HG02763 (cell line): Measurements from ENCODE around the gene DHPS.

ENCODE experiments used
- ATAC-seq: cut with Tn5 transposase; IDR thresholded peaks from one replicate; pipeline ENCODE4 v1.9.1; 2021; ENCODE audit warnings: mild to moderate bottlenecking, moderate library complexity; ENCODE audit not compliant: unreplicated experiment

DHPS gene

DNA sequence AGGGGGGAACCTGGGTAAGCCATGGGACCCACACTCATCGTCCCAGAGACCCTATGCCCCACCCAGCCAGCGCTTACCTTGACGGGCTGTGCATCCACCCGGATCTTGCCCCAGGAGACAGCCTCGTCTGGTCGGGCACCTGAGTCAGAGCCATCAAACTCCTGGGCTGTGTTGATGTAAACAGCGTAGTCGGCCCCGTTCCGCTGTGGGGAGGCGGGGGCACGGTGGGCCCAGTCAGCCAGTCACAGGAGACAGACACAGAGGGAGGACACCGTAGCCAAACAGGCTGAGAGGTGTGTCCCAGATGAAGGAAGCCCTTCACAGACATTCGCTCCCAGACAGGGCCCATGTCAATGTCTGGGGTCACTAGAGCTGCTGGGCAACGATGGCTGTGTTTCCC lies 5.7 kb downstream of the DHPS start:
- ATAC-seq: no peak

DNA sequence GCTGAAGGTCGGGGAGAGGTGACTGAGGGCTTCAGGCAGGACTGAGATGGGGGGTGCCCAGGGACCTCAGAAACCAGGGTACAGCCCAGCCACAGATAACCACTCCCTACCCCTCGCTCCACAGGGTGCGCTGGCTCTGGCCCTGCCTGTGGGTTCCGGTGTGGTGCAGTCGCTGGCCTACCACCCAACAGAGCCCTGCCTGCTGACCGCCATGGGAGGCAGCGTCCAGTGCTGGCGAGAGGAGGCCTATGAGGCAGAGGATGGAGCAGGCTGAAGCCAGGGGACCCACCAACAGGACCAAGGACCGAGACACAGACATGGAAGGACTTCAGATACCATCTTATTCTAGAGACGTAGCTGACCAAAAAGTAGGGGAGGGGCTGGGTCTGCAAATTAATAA lies 6.3 kb downstream of the DHPS start:
- no peak for ATAC-seq

DNA sequence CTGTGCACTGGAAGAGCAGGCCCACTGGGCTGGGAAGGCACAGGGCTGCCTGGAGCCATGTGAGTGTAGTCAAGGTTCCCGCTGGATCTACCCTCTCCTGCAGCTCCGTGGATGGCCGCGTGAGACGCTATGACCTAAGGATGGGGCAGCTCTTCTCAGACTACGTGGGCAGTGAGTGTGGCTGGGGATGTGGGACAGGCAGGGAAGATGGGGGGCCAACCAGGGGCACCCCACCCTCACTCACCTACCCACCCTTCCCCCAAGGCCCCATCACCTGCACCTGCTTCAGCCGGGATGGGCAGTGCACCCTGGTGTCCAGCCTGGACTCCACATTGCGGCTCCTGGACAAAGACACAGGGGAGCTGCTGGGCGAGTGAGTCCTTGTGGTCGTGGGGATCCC lies 8.9 kb downstream of the DHPS start:
- ATAC-seq: no peak

DNA sequence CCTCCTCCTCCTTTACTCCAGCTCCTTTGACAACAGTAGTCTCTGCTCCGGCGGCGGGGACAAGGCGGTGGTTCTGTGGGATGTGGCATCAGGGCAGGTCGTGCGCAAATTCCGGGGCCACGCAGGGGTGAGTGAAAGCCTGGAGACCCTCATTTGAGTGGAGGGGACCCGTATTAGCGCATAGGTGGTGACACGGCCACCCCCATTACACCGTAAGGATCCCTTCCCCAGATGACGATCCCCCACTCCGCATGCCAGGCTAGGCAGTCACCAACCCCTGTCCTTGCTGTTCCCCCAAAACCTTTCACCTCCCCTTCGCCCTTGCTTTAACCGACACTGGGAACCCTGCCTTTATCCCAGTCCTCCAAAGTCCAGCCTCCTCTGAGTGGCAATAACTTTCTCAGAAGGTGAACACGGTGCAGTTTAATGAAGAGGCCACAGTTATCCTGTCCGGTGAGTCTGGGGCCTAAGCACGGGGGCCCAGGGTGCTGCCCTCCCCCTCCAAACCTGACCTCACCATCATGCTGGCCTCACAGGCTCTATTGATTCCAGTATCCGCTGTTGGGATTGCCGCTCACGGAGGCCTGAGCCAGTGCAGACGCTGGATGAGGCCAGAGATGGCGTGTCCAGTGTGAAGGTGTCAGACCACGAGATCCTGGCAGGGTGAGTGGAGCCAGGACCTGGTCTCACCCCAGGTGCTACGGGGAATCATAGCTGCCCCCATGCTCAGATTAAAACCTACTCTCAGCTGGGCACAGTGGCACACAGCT lies 11.3 kb downstream of the DHPS start:
- no peak for ATAC-seq

DNA sequence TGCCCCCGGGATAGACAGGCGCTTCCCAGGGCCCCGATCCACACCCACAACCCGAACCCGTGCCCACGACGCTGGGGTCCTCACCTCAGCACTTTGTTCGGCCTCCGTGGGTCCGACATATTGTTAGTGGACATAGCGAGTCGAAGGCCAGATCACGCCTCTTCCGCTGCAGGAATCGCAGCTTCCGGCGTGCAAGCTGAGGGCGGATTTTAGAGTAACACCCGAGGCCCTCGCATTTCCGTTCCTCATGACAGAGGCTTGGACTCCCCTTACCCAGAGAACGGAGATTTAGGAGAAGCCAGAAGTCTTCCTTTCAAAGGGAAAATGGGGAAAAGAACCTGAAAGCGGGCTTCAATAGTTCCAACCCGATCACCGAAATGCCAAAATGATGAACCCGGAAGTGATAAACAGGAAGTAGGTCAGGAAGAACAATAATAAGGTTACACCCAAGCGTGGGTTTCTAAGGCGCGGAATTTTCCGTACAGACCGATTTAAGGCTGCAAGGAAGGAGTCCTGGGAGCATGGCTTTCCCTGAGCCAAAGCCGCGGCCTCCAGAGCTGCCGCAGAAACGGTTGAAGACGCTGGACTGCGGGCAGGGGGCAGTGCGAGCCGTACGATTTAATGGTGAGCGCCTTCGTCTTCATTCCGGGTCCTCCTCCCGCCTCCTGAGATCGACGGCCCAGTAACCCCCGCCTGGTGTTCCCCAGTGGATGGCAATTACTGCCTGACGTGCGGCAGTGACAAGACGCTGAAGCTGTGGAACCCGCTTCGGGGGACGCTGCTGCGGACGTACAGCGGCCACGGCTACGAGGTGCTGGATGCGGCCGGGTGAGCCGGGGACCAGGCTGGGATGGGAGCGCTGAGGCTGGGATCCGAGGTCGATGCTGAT lies 12.2 kb downstream of the DHPS start:
- no peak for ATAC-seq

DNA sequence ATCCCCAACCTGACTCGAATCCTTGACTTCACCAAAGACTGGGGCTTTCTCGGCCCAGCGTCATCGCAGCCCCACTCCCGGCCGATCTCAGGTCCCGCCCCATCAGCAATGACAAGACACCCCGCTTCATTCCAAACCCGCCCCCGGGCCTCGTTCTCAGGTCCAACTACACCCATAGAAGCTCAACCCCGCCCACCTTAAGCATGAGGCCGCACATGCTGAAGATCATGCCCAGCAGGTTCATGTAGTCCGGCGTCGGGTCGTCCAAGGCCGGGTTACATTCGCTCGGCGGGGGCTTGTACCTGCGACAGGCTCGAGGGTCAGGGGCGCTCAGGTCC lies 12.8 kb downstream of the DHPS start:
- no peak for ATAC-seq

DNA sequence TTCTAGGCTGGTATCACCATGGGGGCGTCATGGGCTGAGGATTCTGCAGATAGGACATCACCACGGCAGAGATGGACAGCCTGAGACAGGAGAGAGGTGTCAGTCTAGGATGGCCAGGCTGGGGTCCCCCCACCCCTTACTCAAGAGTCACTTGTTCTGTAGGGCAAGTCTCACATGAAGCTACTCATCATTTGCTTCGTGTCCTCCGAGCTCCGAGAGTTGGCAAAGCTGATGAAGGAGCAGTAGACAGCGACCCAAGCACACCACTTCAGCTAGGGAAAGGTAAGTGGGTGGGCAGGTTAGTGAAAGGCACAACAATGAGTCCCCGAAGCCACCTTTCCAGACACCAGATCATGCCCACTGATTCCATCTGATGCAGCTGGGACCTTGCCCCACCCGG lies 13.3 kb downstream of the DHPS start:
- ATAC-seq: no peak

DNA sequence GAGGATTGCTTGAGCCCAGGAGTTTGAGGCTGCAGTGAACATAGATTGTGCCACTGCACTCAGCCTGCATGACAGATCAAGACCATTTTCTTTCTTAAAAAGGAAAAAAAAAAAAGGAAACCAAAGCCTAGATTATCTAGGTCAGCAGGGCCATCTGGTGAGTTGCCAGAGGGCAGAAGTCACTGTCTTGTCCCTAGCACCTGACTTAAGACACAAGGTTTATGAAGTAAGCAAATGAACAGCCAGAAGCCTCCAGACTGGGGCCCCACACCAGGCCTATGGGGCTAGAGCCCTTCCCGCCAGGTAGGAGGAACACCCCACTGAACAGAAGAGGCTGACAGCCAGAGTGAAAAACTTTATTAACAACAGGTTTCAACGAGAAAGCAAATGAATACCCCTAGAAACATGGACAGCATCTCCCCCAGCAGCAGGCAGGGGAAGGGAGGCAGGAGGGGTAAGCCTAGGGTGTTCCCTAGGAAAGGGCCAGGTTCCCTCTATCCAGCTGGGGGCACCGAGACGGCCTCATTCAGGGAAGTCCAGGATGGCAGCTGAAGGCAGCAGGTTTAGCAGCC lies 13.9 kb downstream of the DHPS start:
- no peak for ATAC-seq

DNA sequence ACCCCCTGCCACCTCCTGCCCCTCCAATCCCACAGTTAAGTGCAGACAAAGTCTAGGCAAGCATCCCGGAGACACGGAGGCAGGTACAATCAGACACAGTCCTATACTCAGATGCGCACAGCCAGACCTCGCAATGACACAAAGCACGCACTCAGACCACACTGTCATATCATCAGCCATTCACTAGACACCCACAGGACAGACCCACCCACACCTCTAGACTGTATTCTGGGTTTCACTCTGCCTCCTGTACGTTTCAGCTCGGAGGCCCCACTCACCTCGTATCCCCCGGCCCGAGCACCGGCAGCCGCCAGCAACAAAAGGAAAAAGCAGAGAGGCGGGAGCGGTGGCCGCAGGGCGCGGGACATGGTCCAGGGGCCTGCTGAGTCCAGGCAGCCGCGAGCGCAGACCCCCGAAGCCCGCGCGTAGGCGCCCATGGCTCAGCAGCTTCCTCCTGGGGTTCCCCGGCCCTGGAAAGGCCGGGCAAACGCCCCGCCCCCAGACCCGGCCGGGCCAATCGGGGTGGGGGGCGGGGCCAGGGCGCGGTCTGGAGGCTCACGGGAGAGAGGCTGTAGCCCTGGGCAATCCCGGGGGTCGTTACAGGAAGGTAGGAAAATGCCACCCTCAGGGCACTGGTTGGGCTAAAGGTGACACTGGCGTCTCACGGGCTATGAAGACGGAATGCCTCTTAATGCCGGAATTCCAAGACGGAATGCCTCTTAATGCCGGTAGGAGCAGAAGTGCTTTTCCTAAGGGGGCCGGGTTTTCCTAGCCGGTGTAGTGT lies 15.2 kb downstream of the DHPS start, which contains the start of the genes MAN2B1 and WDR83:
Gene MAN2B1 (minus strand): TSS at position 478 of the 784 bp plus-strand sequence. CDS start 41 bp downstream, at position 437.
Gene WDR83 (plus strand): TSS at position 543 of the 784 bp plus-strand sequence. CDS start 2,984 bp downstream, outside the sequence.
- ATAC-seq: no peak

DNA sequence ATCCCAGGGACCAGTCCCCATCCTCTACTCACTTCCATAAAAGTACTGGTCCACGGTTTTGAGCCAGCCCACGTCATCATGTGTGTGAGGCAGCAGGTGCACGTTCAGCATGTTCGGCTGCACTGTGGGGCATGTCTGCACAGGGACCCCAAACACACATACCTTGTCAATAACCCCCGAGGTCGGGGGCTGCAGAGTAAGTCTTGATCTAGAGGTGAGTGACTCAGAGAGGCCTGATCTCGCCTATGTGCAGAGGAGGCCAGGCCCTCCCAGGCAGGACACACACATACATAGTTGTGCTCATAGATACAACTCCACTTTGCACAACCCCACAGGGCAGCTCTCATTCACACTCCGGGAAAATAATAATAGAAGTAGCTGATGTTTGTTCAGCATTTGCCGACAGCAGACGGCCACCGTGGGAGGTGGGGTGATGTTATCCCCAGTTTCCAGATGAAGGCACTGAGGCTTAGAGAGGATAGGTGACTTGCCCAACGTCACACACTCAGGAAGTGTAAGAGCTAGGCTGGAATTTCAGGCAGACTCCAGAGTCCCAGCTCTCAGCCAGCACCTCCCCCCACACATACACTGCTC lies 15.9 kb downstream of the DHPS start:
- no peak for ATAC-seq

DNA sequence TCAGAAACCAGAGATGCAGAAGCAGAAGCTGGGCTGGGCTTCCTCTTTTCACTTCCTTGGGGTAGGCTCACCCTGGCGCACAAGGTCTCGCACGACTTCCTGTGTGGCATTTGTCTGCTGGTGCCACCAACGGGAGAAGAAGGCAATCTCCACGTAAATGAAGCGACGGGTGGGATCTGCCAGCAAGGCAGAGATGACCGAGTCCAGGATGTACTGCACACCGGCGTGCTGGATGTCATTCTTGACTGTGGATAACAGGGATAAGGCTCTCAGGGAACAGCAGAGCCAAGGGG lies 16.5 kb downstream of the DHPS start:
- ATAC-seq: no peak

DNA sequence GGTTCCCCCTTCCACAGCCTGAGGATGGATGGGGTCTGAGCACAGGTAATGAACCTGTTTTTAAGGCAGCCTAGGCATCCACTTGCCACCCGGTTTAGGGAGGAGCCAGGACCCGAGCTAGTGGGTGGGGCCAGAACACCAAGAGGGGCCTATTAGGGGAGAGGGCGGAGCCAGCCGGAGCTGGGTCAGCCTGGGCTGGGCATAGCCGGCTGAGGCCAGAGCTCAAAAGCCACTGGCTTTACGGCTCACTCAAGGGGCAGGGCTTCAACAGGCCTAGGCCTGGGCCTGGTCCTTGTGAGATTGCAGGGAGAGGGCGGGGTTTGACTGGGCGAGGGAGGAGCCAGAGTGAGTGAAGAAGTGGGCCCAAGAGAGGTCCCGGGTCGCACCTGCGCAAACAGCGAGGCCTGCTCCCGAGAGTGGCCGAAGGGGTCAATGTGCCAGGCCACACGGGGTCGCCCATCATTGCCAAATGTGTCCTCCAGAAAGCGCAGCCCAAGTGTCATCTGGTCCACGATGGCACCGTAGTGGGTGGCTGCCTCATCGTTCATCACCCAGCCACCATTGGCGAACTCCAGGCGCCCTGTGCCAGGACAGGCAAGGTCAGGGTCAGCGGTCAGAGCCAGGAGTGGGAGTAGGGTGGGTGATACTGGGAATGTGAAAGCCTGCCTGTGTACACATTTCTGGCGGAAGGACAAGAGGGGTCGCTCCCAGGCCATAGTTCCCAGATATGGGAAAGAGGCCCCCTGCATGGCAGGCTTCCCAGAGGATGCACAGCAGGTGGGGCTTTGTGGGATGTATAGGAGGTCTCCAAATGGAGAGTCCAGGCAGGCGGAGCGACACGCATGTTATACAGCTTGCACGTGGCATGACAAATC lies 17.0 kb downstream of the DHPS start:
- ATAC-seq: no peak

DNA sequence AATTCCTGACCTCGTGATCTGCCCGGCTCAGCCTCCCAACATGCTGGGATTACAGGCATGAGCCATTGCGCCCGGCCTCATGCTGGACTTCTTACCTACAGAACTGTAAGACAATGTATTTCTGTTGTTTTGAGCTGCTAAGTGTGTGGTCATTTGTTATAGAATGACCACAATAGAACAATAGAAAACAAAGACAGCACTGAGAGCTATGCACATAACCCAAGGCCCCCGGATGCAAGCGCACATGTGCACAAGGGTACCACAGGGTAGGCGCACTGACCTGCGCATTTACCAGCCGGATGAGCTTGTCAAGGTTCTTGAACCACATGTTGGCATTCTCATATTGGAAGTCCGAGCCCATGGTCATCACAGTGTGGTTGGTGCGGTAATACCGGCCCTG lies 20.7 kb downstream of the DHPS start:
- no peak for ATAC-seq

DNA sequence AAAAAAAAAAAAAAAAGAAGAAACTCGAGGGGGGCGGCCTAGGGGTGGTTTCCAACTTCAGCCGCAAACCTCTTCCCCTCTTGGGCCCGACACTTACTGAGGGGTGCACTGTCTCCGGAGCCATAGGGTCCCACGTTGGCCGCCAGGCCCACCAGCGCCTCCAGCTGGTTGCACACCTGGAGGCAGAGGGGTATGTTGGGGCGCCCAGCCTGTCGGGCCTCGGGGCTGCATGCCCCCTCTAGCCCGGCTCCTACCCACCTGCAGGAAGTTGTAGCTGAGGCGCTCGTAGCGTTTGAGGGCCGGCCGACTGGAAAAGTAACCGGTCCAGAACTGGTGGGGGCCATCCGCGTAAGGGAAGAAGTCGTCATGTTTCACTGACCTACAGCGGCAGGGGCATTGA lies 23.7 kb downstream of the DHPS start:
- ATAC-seq: no peak

DNA sequence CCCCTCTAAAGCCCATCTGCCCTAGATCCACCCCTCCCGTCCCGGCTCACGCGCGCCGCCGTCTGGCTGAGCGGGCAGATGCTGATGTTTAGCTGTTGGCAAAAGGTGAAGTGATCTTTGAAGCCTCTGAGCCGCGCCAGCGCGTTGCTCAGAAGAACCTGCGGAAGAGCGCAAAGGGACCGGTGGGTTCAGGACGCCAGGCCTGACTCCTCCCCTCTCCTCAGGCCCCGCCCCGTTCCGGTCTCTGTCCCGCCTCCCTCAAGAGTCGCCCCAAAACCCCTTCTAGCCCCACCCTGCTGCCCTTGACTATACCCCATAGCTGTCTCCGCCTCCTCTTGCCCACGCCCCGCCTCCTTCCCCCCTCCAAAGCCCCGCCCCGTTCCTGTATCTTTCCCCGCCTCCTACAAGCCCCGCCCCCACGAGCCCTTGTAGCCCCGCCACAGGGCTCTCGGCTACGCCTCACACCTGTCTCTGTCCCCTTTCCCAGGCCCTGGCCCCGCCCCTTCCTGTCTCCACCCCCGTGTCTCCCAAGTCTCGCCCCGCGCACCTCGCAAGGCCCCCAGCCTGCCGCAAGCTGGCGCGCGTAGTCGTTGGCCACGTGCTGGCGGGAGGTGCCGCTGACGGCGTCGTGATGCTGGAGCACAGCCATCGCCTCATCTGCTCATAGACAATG lies 24.6 kb downstream of the DHPS start:
- no peak for ATAC-seq

DNA sequence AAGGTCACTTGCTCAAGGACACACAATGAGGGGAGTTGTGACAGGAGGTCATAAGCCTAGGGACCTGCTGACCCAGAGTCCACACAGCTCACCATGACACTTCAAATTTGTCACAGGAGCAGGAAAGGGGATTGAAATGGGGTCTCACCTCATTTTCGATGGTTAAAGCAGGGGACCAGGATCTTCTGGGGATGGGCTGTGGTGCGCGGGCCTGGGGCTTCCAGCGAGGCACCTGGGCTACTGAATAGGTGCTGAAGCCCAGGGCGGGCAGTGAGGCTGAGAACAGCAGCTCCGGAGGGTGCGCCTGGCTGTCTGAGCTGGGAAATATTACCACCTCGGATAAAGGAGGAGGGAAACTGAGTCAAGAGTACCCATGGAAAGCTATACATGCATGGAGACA lies 26.1 kb downstream of the DHPS start:
- no peak for ATAC-seq

DNA sequence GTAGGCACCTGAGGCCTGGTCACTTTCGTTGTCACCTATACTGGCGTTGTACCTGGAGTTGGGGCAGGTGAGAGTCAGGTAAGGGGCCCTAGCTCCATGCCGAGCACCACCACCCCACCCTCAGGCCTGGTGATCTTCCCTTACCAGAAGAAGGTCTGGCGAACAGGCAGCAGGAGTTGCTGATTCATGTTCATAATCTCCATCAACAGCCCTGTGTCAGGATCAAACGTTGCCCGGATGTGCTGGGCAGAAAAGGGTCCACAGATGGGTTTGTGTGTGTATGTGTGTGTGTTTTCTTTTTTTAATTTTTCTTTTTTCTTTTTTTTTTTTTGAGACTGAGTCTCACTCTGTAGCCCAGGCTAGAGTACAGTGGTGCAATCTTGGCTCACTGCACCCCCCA lies 29.5 kb downstream of the DHPS start:
- ATAC-seq: no peak

DNA sequence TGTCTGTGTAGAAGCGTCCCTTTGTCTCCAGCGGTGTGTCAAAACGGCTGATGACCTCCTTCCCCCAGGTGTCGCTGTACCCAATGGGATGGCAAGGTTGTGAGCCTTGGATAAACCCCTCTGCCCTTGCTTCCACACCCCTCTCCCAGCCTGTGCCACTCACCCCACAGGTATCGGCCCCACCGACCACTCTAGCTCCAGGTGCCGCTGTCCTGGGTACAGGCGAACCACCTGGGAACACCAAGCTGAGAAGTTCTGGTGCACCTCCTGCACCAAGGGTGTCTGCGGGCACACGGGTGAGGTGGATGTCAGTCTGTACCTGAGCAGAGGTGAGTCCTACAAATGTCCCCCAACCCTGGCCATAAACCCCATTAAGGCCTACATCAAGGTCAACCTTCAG lies 31.7 kb downstream of the DHPS start:
- ATAC-seq: no peak

DNA sequence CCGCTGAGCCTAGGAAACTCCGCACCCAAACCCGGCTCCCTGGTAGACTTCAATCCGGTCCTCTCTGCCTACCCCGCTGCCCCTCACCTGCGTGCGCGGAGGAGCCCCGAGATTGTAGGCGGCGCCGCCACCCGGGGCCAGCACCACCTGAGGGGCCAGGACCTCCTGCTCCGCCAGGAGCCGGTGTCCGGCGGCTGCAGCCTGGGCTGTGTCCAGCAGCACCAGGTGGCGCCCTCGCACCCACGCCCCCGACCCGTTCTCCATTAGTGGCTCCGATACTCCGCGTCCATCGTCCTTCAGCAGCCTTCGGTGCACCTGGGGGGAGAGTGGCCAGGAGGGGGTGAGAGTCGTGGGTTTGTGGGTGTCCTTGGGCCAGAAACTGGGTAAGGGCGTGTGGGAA lies 33.6 kb downstream of the DHPS start:
- no peak for ATAC-seq
